GM10266 (cell line): ENCODE data around the gene ZNF618.

Experiments
- DNase-seq: peaks from one replicate; pipeline ENCODE4 v3.0.0; 2012; ENCODE audit errors: extremely low spot score
- TF ChIP-seq, protein P1 (sequence below): IDR thresholded peaks from 2 replicates; pipeline ENCODE4 v1.5.1; 2012; ENCODE audit warnings: mild to moderate bottlenecking, low read depth; ENCODE audit not compliant: control insufficient read depth, insufficient read depth; ENCODE audit errors: missing control alignments

ZNF618 gene

DNA sequence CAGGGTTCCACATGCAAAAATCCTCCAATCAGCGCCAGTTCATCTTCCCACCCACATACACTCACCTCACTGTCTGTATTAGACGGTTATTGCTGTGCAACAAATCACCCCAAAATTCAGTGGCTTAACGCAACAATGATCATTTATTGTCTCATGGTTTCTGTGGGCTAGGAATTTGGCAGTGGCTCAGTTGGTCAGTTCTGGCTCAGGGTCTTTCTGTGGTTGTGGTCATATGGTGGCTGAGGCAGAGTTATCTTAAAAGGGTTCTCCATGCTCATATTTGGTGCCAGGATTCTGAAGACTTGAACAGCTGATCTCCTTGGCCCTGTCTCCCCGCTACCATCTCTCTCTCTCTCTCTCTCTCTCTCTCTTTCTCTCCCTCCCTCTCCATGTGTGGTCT lies 12.9 kb downstream of the ZNF618 start:
- TF ChIP-seq, protein P1, sequence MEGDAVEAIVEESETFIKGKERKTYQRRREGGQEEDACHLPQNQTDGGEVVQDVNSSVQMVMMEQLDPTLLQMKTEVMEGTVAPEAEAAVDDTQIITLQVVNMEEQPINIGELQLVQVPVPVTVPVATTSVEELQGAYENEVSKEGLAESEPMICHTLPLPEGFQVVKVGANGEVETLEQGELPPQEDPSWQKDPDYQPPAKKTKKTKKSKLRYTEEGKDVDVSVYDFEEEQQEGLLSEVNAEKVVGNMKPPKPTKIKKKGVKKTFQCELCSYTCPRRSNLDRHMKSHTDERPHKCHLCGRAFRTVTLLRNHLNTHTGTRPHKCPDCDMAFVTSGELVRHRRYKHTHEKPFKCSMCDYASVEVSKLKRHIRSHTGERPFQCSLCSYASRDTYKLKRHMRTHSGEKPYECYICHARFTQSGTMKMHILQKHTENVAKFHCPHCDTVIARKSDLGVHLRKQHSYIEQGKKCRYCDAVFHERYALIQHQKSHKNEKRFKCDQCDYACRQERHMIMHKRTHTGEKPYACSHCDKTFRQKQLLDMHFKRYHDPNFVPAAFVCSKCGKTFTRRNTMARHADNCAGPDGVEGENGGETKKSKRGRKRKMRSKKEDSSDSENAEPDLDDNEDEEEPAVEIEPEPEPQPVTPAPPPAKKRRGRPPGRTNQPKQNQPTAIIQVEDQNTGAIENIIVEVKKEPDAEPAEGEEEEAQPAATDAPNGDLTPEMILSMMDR: no peak
- no peak for DNase-seq

DNA sequence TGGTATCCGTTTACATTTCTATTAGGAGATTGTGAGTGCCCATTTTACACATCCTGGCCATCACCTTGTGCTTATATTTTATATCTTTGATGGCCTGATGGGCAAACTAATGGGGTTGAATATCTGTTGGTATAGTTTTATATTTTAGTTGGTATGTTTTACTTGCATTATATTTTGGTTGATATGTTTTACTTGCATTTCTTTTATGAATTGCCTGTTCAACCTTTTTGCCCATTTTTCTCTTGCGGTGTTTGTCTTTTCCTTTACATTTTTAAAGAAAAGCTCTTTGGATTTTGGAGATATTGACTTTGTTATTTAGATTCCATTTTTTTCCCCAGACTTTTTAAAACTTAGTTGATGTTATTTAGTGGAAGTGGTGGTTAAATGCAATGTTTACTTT lies 14.6 kb downstream of the ZNF618 start:
- DNase-seq: no peak
- TF ChIP-seq, protein P1: no peak

DNA sequence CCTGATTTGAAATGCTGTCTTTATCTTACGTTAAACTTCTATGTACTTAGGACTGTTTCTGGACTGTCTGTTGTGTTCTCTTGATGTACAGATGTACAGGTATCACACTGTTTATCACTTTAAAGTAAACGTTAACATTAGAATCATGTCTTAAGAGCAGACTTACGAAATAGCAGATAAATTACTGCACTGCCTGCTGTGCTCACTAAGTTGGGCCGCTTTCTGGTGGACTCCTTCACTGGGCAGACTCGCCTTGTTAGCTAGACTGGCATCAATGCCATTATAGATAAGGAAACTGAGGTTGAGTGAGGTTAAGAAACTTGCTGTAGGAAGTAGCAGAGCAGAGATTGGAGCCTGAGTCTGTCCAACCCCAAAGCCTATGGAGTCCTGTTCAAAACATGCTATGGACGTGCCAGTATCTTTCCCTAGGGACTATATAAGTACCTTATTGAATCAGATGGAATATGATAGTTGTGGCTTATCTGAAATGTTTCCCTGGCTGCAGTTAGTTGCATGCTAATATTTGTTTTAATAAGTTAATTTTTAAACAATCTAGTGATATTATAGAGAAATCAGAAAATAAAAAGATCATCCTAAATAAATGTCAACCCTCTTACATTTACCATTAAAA lies 16.9 kb downstream of the ZNF618 start:
- no peak for DNase-seq
- TF ChIP-seq, protein P1: no peak

DNA sequence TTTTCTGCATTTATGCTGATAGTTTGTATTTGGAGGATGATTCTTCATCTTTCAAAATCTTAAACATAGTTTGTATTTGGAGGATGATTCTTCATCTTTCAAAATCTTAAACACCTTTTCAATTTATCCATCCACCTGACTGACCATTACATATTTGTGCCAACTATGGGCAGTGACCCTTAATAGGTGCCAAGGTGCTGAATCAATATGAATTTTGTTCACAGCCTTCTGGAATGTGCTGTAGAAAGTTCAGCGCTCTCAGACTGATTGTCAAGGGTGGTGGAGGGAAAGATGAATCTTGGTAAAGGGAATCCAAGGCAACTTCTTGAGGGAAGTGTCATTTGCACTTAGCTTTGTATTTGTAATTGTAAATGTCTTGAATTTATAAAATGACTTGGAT lies 18.1 kb downstream of the ZNF618 start:
- TF ChIP-seq, protein P1: no peak
- DNase-seq: no peak

DNA sequence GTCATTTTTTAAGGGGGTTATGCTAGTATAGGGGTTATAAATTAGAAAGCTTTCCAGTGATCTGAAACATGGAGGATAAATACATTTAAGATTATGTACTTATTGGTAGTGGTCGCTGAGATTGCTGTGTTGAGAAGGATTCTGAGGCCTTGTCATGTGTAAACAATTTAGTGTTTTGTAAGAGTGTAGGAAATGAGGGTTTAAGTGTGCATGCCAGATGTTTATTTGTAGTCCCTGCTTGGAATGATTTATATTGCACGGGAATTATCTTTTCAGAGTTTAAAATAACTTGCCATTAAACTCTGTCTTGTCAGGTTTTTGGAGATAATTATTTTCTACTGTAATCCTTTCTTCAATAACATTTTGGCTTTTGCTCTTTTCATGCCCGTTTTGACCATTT lies 19.4 kb downstream of the ZNF618 start:
- TF ChIP-seq, protein P1: no peak
- no peak for DNase-seq

DNA sequence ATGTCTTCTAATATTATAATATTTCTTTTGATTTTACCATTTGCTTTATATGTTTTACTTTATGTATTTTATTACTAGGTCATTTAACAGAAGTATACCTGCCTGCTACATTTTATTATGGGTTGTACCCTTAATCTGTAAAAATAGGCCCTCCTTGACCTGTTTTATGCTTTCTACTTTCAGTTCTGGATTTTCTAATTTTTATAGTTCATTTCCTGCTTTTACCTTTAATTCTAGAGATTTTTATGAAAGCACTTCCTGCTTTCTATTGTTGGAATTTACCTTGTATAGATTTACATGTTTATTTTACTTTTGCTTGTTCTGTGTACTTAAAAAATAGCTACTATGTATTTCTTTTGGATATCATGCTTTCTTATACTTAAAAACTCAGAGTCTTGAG lies 20.6 kb downstream of the ZNF618 start:
- no peak for DNase-seq
- TF ChIP-seq, protein P1: no peak

DNA sequence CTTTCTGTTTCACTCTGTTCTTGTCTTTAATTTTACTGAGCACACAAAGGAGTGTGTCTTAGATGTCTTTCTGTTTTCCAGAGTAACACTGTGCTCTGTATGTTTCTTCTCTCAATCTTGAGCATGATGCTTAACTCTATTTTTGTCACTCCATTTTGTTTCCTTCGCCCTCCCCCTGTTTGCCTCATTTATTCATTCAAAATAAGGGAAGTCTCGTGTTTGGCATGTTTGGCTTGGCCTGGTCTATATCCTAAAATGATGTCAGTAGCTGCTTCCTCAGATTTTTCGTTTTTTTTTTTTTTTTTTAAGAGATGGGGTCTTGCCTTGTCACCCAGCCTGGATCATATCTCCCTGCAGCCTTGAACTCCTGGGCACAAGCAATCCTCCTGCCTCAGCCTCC lies 22.0 kb downstream of the ZNF618 start:
- TF ChIP-seq, protein P1: no peak
- no peak for DNase-seq
